Stimulated activated CD4-positive, alpha-beta T cell treated with anti-CD3 and anti-CD28 coated beads, TNF-alpha, amount 100 ng/mL, for 4 hours (primary cell): ENCODE results near the gene TNS4.
A peak's percentile ranks its signal among the peaks of the same experiment; 100 is the strongest.

Experiments
- DNase-seq, 3 experiments: peaks; one replicate each; pipeline ENCODE4 v3.0.0-alpha.2; 2020; ENCODE audit warnings: low read depth in 3 of 3

The TNS4 gene

GRCh38 chr17:40458851-40459482 is 42.5 kb downstream of the TNS4 start:
- no peak for DNase-seq

GRCh38 chr17:40457964-40458791 is 43.2 kb downstream of the TNS4 start:
- DNase-seq = no peak

- DNase-seq = no peak
These were observed 44.1 kb downstream of the TNS4 start for GRCh38 chr17:40457369-40457768.

GRCh38 chr17:40456396-40456951 is 44.9 kb downstream of the TNS4 start:
- no peak for DNase-seq

GRCh38 chr17:40454613-40454995 is 46.8 kb downstream of the TNS4 start:
- DNase-seq = no peak

- DNase-seq = no peak
These were observed 47.4 kb downstream of the TNS4 start for GRCh38 chr17:40453881-40454612.

GRCh38 chr17:40452921-40453378 is 48.5 kb downstream of the TNS4 start:
- no peak for DNase-seq

GRCh38 chr17:40452216-40452787 is 49.1 kb downstream of the TNS4 start:
- DNase-seq = no peak

- no peak for DNase-seq
These were observed 50.0 kb downstream of the TNS4 start for GRCh38 chr17:40451420-40451819.

GRCh38 chr17:40450175-40450574 is 51.2 kb downstream of the TNS4 start:
- peak in 2 of 3 experiments; percentile 8 to 26 for DNase-seq

- DNase-seq = no peak
These were observed 52.7 kb downstream of the TNS4 start for GRCh38 chr17:40448639-40449261.

GRCh38 chr17:40448213-40448638 is 53.2 kb downstream of the TNS4 start:
- no peak for DNase-seq

GRCh38 chr17:40447806-40448205 is 53.6 kb downstream of the TNS4 start:
- no peak for DNase-seq

- DNase-seq = no peak
These were observed 54.2 kb downstream of the TNS4 start for GRCh38 chr17:40447148-40447644.

- DNase-seq = no peak
These were observed 55.5 kb downstream of the TNS4 start for GRCh38 chr17:40445751-40446468.

GRCh38 chr17:40443988-40444899 is 57.2 kb downstream of the TNS4 start:
- DNase-seq = no peak

GRCh38 chr17:40443196-40443987 is 58.0 kb downstream of the TNS4 start, which contains the start of gene IGFBP4:
IGFBP4 (plus strand) TSS chr17:40443450; CDS start chr17:40443736, 286 bp downstream.
- DNase-seq = peak; percentile 34 to 50 (median 43)
